ENCODE results near the gene LILRB2. TPM values are rescaled to one million over a fixed set of nuclear protein-coding genes. Genes with fewer than 3 reads are reported as not detected.
A peak's percentile ranks its signal among the peaks of the same experiment; 100 is the strongest.
"Not testable (repeated sequence)": the region's sequence is repeated elsewhere in the genome, so short reads cannot be mapped to it uniquely, and the experiment has no call there.

LILRB2 gene
- 1 to 10 TPM in 3 of 6 donors, under 1 TPM in 3; 0.19 to 3.9 (median 1.2) TPM for total RNA-seq
- polyA plus RNA-seq: 1 to 10 TPM; 1.4 to 1.6 TPM

DNA sequence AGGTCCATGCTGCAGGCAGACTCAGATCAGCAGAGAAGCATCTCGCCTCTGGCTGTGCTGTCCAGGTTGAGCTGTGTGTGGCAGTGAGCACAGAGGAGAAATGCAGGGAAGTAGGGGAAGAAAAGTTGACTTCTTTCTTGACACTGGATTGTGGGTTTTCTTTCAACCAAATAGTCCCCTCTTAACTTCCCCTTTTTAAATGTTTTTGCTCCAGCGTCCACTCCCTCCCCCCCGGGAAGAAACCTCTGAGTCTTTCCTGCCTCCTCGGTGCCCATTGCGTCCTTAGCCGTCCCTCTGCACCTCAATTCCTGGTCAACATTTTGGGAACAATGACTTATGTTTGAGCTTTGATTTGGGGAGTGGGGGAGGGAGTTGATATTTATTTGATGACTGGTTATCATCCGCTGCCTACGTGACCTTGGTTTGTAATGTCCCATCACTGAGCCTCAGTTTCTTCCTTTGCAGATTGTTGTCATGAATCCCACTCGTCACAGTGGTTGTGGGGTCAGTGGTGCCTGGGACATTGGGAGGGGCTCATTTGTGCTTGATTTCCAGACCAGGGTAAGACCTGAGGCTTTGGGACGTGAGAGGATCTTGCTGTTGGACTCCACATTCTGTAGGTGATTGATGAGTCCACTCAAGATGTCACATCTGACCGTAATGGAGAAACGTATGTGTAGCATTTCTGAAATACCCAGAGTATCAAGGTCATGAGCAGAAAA is at the start of gene LILRB2:
Gene LILRB2, minus strand, starts transcription at position 104 of the 722 bp plus-strand sequence. CDS start 614 bp downstream, outside the sequence.
- Histone ChIP-seq H3K4me1 (no peaks in the 10 kb centered on the region), H3K36me3 (no peaks in the 10 kb centered on the region), H3K9me3 (no peaks in the 10 kb centered on the region), H3K4me3 (peak within 1 kb of the TSS in 1 of 4 donors; percentile 18), H3K27me3 (no peaks in the 10 kb centered on the region), H3K27ac (no peak within 1 kb of the TSS)
- ATAC-seq (peak in 2 of 4 donors; percentile 52 to 68), DNase-seq (no peak), FAIRE-seq (no peak)
- intact Hi-C loops (cut with DNase I): no loop called here
- 40 to 55% methylated on average over 12 of the region's 12 CpGs for WGBS, 2 donors
- TF ChIP-seq, protein P1, sequence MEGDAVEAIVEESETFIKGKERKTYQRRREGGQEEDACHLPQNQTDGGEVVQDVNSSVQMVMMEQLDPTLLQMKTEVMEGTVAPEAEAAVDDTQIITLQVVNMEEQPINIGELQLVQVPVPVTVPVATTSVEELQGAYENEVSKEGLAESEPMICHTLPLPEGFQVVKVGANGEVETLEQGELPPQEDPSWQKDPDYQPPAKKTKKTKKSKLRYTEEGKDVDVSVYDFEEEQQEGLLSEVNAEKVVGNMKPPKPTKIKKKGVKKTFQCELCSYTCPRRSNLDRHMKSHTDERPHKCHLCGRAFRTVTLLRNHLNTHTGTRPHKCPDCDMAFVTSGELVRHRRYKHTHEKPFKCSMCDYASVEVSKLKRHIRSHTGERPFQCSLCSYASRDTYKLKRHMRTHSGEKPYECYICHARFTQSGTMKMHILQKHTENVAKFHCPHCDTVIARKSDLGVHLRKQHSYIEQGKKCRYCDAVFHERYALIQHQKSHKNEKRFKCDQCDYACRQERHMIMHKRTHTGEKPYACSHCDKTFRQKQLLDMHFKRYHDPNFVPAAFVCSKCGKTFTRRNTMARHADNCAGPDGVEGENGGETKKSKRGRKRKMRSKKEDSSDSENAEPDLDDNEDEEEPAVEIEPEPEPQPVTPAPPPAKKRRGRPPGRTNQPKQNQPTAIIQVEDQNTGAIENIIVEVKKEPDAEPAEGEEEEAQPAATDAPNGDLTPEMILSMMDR (IDR thresholded peaks at IDR 0.05): no peak

DNA sequence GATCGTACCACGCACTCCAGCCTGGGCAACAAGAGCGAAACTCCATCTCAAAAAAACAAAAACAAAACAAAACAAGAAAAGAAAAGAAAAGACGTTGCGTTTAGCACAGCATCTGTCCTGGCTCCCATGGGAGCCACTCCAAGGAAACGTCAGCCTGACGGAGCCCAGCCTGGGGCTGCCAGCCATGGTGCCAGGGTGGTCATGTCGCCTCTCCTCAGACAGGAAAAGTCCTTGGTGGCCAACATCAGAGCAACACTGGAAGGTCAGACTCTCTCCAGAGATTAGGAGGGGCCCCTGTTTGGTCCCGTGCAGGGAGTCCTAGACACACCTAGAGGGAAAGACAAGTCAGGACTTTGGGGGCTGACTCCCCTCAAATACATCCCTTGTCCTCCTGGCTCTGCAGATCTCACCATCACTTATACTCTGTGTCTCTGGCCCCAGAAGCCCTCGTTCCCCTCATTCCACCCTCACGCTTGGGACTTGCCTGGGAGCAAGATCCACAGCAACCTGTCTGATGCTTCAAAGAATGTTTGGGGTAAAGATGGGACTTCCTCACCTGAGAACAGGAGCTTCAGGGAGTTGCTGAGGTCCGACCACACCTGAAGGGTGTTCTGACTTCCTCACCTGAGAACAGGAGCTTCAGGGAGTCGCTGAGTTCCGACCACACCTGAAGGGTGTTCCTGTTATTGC is 48.7 kb upstream of the LILRB2 start:
- Histone ChIP-seq H3K27ac (no peak overlapping the region), H3K27me3 (no peaks in the 10 kb centered on the region), H3K36me3 (no peaks in the 10 kb centered on the region), H3K4me1 (no peaks in the 10 kb centered on the region), H3K9me3 (no peaks in the 10 kb centered on the region), H3K4me3 (no peak overlapping the region)
- no peak for FAIRE-seq
- TF ChIP-seq, protein P1 (IDR thresholded peaks at IDR 0.05): no peak
- 47 to 52% methylated on average over 14 of the region's 14 CpGs for WGBS, 2 donors
- intact Hi-C loops (cut with DNase I): no loop called here
- peak in 3 of 6 donors; percentile 19 to 51 (median 42) for DNase-seq
- ATAC-seq: peak in 2 of 4 donors; percentile 61 to 73

DNA sequence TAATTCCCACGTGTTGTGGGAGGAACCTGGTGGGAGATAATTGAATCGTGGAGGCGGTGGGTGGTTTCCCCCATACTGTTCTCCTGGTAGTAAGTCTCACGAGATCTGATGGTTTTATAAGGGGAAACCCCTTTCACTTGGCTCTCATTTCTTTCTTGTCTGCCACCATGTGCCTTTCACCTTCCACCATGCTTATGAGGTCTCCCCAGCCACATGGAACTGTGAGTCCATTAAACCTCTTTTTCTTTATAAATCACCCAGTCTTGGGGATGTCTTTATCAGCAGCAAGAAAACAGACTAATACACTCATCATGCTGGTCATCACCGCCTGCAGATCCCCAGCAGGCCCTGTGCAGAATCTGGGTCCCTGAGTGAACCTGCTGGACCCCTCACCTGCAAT is 47.9 kb upstream of the LILRB2 start:
- ATAC-seq; intact Hi-C loops (cut with DNase I): not testable (repeated sequence)
- 73 to 75% methylated on average over 5 of the region's 5 CpGs for WGBS, 2 donors

DNA sequence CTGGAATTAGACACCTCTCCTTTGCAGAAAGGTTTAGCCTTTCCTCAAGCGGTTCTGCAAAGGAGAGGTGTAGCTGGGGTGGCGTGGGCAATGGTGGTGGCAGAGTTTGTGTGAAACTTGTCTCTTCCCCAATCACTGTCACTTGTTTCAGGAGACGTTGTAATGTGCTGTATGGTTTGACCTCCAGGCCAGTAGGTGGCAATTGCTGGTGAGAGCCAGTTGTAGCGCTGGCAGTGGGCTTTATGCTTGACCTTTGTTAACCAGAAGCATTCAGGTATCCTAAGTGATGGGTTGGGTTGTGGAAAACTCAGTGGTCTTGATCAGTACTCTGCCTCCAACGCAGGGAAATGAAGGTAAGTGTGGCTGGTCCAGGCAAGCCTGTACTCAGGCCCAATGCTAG is 44.7 kb upstream of the LILRB2 start:
- TF ChIP-seq, protein P1 (IDR thresholded peaks at IDR 0.05): no peak
- Histone ChIP-seq H3K9me3 (no peaks in the 10 kb centered on the region), H3K4me3 (no peak overlapping the region), H3K36me3 (no peaks in the 10 kb centered on the region), H3K27ac (no peak overlapping the region), H3K4me1 (no peaks in the 10 kb centered on the region), H3K27me3 (peaks cover 0 to 9% (median 5%) of the 10 kb centered on the region in 4 donors)
- intact Hi-C loops (cut with DNase I): no loop called here
- 66 to 67% methylated on average over 5 of the region's 5 CpGs for WGBS, 2 donors
- DNase-seq (no peak), ATAC-seq (peak in 1 of 4 donors; percentile 11), FAIRE-seq (no peak)

More for the DNA sequence above, 47.9 kb upstream of the LILRB2 start:
- not testable (repeated sequence) for H3K4me1 ChIP-seq, H3K36me3 ChIP-seq, DNase-seq, H3K9me3 ChIP-seq, H3K27me3 ChIP-seq, H3K27ac ChIP-seq, FAIRE-seq, H3K4me3 ChIP-seq

DNA sequence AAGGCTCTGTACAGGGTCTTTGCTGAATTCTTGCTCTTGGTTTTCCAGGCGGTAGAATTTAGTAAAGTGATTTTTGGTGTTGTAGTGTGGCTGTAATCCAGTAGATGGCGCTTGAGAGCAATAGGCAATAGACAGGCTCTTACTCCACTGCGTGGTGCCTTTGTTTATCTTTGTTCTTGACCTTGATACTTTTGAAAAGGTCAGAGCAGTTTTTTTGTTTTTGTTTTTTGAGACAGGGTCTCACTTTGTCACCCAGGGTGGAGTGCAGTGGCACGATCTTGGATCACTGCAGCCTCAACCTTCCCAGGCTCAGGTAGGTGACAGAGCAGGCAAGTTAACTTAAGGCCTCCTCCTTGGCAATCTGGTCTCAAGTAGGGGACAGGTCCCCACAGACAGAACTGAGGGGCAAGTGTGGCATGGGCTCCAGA is 44.3 kb upstream of the LILRB2 start:
- peaks cover 0 to 9% (median 5%) of the 10 kb centered on the region in 4 donors for H3K27me3 ChIP-seq
- H3K4me3 ChIP-seq: no peak overlapping the region
- H3K36me3 ChIP-seq: no peaks in the 10 kb centered on the region
- TF ChIP-seq, protein P1 (IDR thresholded peaks at IDR 0.05): peak; percentile 55 to 83 (median 76)
- no peak overlapping the region for H3K27ac ChIP-seq
- WGBS, 2 donors: 0 to 1% methylated on average over 4 of the region's 4 CpGs
- FAIRE-seq: peak; percentile 32
- ATAC-seq: peak; percentile 56 to 90 (median 84)
- DNase-seq: peak in 1 of 6 donors; percentile 42
- no peaks in the 10 kb centered on the region for H3K4me1 ChIP-seq
- H3K9me3 ChIP-seq: no peaks in the 10 kb centered on the region
- intact Hi-C loops (cut with DNase I): no loop called here

Measured in pancreas (tissue), 10 donors.